ENCODE data around the gene MIEN1. TPM values are rescaled to one million over a fixed set of nuclear protein-coding genes. Genes with fewer than 3 reads are reported as not detected.
"Not testable (repeated sequence)": the region's sequence is repeated elsewhere in the genome, so short reads cannot be mapped to it uniquely, and the experiment has no call there.

MIEN1 gene
- total RNA-seq, 1 donor from 2014 or later = 38.9 TPM

DNA sequence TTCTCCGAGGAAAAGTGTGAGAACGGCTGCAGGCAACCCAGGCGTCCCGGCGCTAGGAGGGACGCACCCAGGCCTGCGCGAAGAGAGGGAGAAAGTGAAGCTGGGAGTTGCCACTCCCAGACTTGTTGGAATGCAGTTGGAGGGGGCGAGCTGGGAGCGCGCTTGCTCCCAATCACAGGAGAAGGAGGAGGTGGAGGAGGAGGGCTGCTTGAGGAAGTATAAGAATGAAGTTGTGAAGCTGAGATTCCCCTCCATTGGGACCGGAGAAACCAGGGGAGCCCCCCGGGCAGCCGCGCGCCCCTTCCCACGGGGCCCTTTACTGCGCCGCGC lies 30.5 kb downstream of the MIEN1 start, which contains the start of gene ERBB2:
Gene ERBB2, plus strand, starts transcription at position 247 of the 330 bp plus-strand sequence. CDS start 175 bp downstream, outside the sequence.
- peak; percentile 75 for DNase-seq (ENCODE audit: low read depth)
- Histone ChIP-seq H3K79me2 (ENCODE audit: insufficient read depth, low read length) (peaks cover 48% of the 10 kb centered on the region), H3K4me3 (ENCODE audit: insufficient read depth, low read depth, low read length) (peak within 1 kb of the TSS; percentile 70), H3K36me3 (ENCODE audit: insufficient read depth, low read length) (peaks cover 3% of the 10 kb centered on the region), H2AFZ (ENCODE audit: low read depth, low read length) (peak within 1 kb of the TSS; percentile 75), H3K4me2 (ENCODE audit: low read length) (peak within 1 kb of the TSS; percentile 93), H3K27me3 (ENCODE audit: insufficient read depth, low read length) (no peaks in the 10 kb centered on the region), H3K27ac (ENCODE audit: low read depth, low read length) (no peak within 1 kb of the TSS), H3K9me3 (ENCODE audit: insufficient read depth, low read depth, low read length) (no peaks in the 10 kb centered on the region), H4K20me1 (ENCODE audit: insufficient read depth, low read length) (peaks cover 42% of the 10 kb centered on the region), H3K4me1 (ENCODE audit: insufficient read depth, low read length) (peaks cover 15% of the 10 kb centered on the region), H3K9ac (ENCODE audit: low read length) (peak within 1 kb of the TSS; percentile 85)
- TF ChIP-seq, protein P1, sequence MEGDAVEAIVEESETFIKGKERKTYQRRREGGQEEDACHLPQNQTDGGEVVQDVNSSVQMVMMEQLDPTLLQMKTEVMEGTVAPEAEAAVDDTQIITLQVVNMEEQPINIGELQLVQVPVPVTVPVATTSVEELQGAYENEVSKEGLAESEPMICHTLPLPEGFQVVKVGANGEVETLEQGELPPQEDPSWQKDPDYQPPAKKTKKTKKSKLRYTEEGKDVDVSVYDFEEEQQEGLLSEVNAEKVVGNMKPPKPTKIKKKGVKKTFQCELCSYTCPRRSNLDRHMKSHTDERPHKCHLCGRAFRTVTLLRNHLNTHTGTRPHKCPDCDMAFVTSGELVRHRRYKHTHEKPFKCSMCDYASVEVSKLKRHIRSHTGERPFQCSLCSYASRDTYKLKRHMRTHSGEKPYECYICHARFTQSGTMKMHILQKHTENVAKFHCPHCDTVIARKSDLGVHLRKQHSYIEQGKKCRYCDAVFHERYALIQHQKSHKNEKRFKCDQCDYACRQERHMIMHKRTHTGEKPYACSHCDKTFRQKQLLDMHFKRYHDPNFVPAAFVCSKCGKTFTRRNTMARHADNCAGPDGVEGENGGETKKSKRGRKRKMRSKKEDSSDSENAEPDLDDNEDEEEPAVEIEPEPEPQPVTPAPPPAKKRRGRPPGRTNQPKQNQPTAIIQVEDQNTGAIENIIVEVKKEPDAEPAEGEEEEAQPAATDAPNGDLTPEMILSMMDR (IDR thresholded peaks at IDR 0.05; ENCODE audit: insufficient read depth, low read depth, low read length) = no peak
- no peak for TF ChIP-seq EZH2 (IDR thresholded peaks at IDR 0.05; ENCODE audit: insufficient read depth, low read length)
- Mint-ChIP-seq H3K9me3 (ENCODE audit: unreplicated experiment) (no peaks in the 10 kb centered on the region), H3K27ac (ENCODE audit: unreplicated experiment) (peak within 1 kb of the TSS; percentile 89), H3K4me3 (ENCODE audit: unreplicated experiment) (peak within 1 kb of the TSS; percentile 97), H3K27me3 (ENCODE audit: low read depth, unreplicated experiment) (no peaks in the 10 kb centered on the region), H3K36me3 (ENCODE audit: low read depth, unreplicated experiment) (peaks cover 4% of the 10 kb centered on the region), H3K4me1 (ENCODE audit: low read depth, unreplicated experiment) (peaks cover 22% of the 10 kb centered on the region)
- peak; percentile 23 for FAIRE-seq

DNA sequence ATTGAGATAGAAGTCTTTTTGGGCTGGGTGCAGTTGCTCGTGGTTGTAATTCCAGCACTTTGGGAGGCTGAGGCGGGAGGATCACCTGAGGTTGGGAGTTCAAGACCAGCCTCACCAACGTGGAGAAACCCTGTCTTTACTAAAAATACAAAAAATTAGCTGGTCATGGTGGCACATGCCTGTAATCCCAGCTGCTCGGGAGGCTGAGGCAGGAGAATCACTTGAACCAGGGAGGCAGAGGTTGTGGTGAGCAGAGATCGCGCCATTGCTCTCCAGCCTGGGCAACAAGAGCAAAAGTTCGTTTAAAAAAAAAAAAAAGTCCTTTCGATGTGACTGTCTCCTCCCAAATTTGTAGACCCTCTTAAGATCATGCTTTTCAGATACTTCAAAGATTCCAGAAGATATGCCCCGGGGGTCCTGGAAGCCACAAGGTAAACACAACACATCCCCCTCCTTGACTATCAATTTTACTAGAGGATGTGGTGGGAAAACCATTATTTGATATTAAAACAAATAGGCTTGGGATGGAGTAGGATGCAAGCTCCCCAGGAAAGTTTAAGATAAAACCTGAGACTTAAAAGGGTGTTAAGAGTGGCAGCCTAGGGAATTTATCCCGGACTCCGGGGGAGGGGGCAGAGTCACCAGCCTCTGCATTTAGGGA lies 31.0 kb downstream of the MIEN1 start:
- H3K9me3 ChIP-seq (ENCODE audit: insufficient read depth, low read depth, low read length); H3K9me3 Mint-ChIP-seq (ENCODE audit: unreplicated experiment); FAIRE-seq; H3K36me3 ChIP-seq (ENCODE audit: insufficient read depth, low read length); DNase-seq (ENCODE audit: low read depth); H3K36me3 Mint-ChIP-seq (ENCODE audit: low read depth, unreplicated experiment); H3K27me3 Mint-ChIP-seq (ENCODE audit: low read depth, unreplicated experiment); H3K27ac ChIP-seq (ENCODE audit: low read depth, low read length); H3K27me3 ChIP-seq (ENCODE audit: insufficient read depth, low read length): not testable (repeated sequence)
- H3K4me3 ChIP-seq (ENCODE audit: insufficient read depth, low read depth, low read length) = peak overlapping the region; percentile 70
- H2AFZ ChIP-seq (ENCODE audit: low read depth, low read length) = peak overlapping the region; percentile 75
- Mint-ChIP-seq H3K4me1 (ENCODE audit: low read depth, unreplicated experiment) (peaks cover 20% of the 10 kb centered on the region), H3K4me3 (ENCODE audit: unreplicated experiment) (peak overlapping the region; percentile 97), H3K27ac (ENCODE audit: unreplicated experiment) (peak overlapping the region; percentile 89)
- peak overlapping the region; percentile 85 for H3K9ac ChIP-seq (ENCODE audit: low read length)
- peak overlapping the region; percentile 93 for H3K4me2 ChIP-seq (ENCODE audit: low read length)
- H3K4me1 ChIP-seq (ENCODE audit: insufficient read depth, low read length) = peaks cover 11% of the 10 kb centered on the region
- H3K79me2 ChIP-seq (ENCODE audit: insufficient read depth, low read length) = peaks cover 43% of the 10 kb centered on the region
- H4K20me1 ChIP-seq (ENCODE audit: insufficient read depth, low read length) = peaks cover 37% of the 10 kb centered on the region

DNA sequence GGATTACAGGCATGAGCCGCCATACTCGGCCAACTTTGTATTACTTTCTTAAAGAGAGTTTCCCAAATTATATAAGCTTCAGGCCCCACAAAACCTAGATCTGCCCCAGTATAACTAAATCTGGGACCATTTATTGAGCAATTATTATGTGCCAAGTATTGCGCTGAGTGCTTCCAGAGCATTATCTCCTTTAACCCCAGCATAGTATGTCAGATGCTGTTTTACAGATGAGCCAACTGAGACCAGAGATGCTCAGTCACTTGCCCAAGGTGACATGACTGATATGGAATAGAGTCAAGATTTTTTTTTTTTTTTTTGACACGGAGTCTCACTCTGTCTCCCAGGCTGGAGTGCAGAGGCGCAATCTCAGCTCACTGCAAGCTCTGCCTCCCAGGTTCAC lies 32.4 kb downstream of the MIEN1 start:
- FAIRE-seq (no peak), DNase-seq (ENCODE audit: low read depth) (no peak)
- H3K27me3 ChIP-seq (ENCODE audit: insufficient read depth, low read length) = no peaks in the 10 kb centered on the region
- no peak overlapping the region for H3K4me3 ChIP-seq (ENCODE audit: insufficient read depth, low read depth, low read length)
- H3K9me3 ChIP-seq (ENCODE audit: insufficient read depth, low read depth, low read length) = no peaks in the 10 kb centered on the region
- no peak overlapping the region for H3K4me2 ChIP-seq (ENCODE audit: low read length)
- TF ChIP-seq, protein P1 (IDR thresholded peaks at IDR 0.05; ENCODE audit: insufficient read depth, low read depth, low read length) = no peak
- TF ChIP-seq EZH2 (IDR thresholded peaks at IDR 0.05; ENCODE audit: insufficient read depth, low read length) = no peak
- H3K27ac Mint-ChIP-seq (ENCODE audit: unreplicated experiment) = no peak overlapping the region
- H3K27me3 Mint-ChIP-seq (ENCODE audit: low read depth, unreplicated experiment) = no peaks in the 10 kb centered on the region
- H3K36me3 ChIP-seq (ENCODE audit: insufficient read depth, low read length) = peaks cover 3% of the 10 kb centered on the region
- H3K9me3 Mint-ChIP-seq (ENCODE audit: unreplicated experiment) = no peaks in the 10 kb centered on the region
- peaks cover 25% of the 10 kb centered on the region for H4K20me1 ChIP-seq (ENCODE audit: insufficient read depth, low read length)
- no peak overlapping the region for H3K9ac ChIP-seq (ENCODE audit: low read length)
- H3K4me3 Mint-ChIP-seq (ENCODE audit: unreplicated experiment) = no peak overlapping the region
- peaks cover 17% of the 10 kb centered on the region for H3K4me1 Mint-ChIP-seq (ENCODE audit: low read depth, unreplicated experiment)
- no peaks in the 10 kb centered on the region for H3K36me3 Mint-ChIP-seq (ENCODE audit: low read depth, unreplicated experiment)
- H3K4me1 ChIP-seq (ENCODE audit: insufficient read depth, low read length) = peaks cover 11% of the 10 kb centered on the region
- no peak overlapping the region for H3K27ac ChIP-seq (ENCODE audit: low read depth, low read length)
- peaks cover 30% of the 10 kb centered on the region for H3K79me2 ChIP-seq (ENCODE audit: insufficient read depth, low read length)
- no peak overlapping the region for H2AFZ ChIP-seq (ENCODE audit: low read depth, low read length)
